HL-60 (cell line): Measurements from ENCODE around the gene ATAD2B.

Experiments used
- GABPA ChIP-seq: IDR thresholded peaks from 2 replicates; pipeline ENCODE4 v1.6.1; 2012; ENCODE audit warnings: low read depth
- POLR2AphosphoS5 ChIP-seq: IDR thresholded peaks from 2 replicates; pipeline ENCODE4 v1.6.1; 2012; ENCODE audit warnings: low read depth
- TF ChIP-seq, protein P1 (sequence below): IDR thresholded peaks from one replicate; pipeline ENCODE4 v1.5.1; 2011; ENCODE audit warnings: low read length, control low read depth, inconsistent platforms; ENCODE audit not compliant: insufficient read depth

DNA sequence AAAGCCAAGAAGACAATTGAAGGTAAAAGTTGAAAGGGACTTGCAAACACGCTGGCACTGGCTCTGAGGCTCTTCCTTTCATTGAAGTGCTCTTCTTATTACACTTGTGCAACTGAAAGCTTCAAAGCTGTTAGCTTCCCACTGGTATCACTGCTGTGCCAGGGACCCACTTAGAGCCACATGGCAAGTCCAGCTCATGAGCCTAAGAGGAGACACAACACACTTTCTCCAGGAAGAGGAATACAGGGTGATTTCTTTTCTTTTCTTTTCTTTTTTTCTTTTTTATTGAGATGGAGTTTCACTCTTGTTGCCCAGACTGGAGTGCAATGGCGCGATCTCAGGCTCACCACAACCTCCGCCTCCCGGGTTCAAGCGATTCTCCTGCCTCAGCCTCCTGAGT is 218.2 kb downstream of the ATAD2B start:
- no peak for TF ChIP-seq GABPA
- TF ChIP-seq, protein P1, sequence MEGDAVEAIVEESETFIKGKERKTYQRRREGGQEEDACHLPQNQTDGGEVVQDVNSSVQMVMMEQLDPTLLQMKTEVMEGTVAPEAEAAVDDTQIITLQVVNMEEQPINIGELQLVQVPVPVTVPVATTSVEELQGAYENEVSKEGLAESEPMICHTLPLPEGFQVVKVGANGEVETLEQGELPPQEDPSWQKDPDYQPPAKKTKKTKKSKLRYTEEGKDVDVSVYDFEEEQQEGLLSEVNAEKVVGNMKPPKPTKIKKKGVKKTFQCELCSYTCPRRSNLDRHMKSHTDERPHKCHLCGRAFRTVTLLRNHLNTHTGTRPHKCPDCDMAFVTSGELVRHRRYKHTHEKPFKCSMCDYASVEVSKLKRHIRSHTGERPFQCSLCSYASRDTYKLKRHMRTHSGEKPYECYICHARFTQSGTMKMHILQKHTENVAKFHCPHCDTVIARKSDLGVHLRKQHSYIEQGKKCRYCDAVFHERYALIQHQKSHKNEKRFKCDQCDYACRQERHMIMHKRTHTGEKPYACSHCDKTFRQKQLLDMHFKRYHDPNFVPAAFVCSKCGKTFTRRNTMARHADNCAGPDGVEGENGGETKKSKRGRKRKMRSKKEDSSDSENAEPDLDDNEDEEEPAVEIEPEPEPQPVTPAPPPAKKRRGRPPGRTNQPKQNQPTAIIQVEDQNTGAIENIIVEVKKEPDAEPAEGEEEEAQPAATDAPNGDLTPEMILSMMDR, result no peak
- no peak for TF ChIP-seq POLR2AphosphoS5
